GM12878 (cell line): ENCODE results near the gene CLK4. TPM values are rescaled to one million over a fixed set of nuclear protein-coding genes. Genes with fewer than 3 reads are reported as not detected.

Source experiments
- ATAC-seq: fragments of 200-7000 bp; cut with Tn5 transposase; 3 replicates; pipeline ENCODE4 v1.9.1; 2020; ENCODE audit warnings: mild to moderate bottlenecking, moderate library complexity
- BruUV-seq: library from RNA; stranded (reverse); fragments of 400-500 nt; replicated peaks from 2 replicates; lab custom pipeline; 2021; lab: Mats Ljungman, UMichigan
- CTCF ChIA-PET: fragments of 300-600 bp; sonication (Branson Sonifier 250); formaldehyde crosslinking; extraction: SDS; loops from one replicate; lab custom pipeline; 2021; ENCODE audit warnings: inconsistent platforms; lab: Yijun Ruan, JAX
- POLR2A ChIA-PET: fragments of 350-600 bp; formaldehyde crosslinking; extraction: SDS; loops from one replicate; lab custom pipeline; 2021; ENCODE audit warnings: inconsistent platforms; lab: Charles Lee
- RAD21 ChIA-PET: fragments of 300-600 bp; sonication (Branson Sonifier 250); formaldehyde crosslinking; loops from one replicate; lab custom pipeline; 2023; ENCODE audit warnings: antibody characterized with exemption; ENCODE audit not compliant: unreplicated experiment; lab: Charles Lee
- SMC1A ChIA-PET: fragments of 300-600 bp; sonication (Branson Sonifier 250); formaldehyde crosslinking; loops from one replicate; lab custom pipeline; 2023; ENCODE audit not compliant: unreplicated experiment, uncharacterized antibody; lab: Charles Lee
- DNase-seq: peaks from one replicate; pipeline ENCODE4 v3.0.0-alpha.2; 2011; ENCODE audit warnings: low read depth, low spot score
- FAIRE-seq: peaks from 3 replicates; lab custom pipeline; 2011; peaks lifted over from hg19 to GRCh38; lab: Jason Lieb, UNC
- H2AFZ ChIP-seq: 2 replicates; pipeline ENCODE4 v1.6.0; 2011; ENCODE audit warnings: low read depth, low read length, control low read depth; ENCODE audit not compliant: control insufficient read depth
- H3K27ac ChIP-seq: 2 replicates; pipeline ENCODE4 v1.5.1; 2011; ENCODE audit warnings: control low read depth; ENCODE audit not compliant: control insufficient read depth, insufficient read depth
- H3K27me3 ChIP-seq, 2 experiments: replicated peaks in 1 of 2; 2 replicates each; pipeline versions ENCODE4 v1.6.0 to v1.6.1; 2011; ENCODE audit warnings: low read length in 1 of 2; ENCODE audit not compliant: control insufficient read depth in 2 of 2, insufficient read depth in 2 of 2
- H3K36me3 ChIP-seq, 2 experiments: 2 replicates each; pipeline ENCODE4 v1.5.1; 2011; ENCODE audit warnings: low read length in 1 of 2; ENCODE audit not compliant: control insufficient read depth in 2 of 2, insufficient read depth in 2 of 2
- H3K4me1 ChIP-seq: 2 replicates; pipeline ENCODE4 v1.6.1; 2011; ENCODE audit warnings: mild to moderate bottlenecking, low read length, moderate library complexity, mixed read lengths; ENCODE audit not compliant: control insufficient read depth, insufficient read depth
- H3K4me2 ChIP-seq: 2 replicates; pipeline ENCODE4 v1.6.0; 2011; ENCODE audit warnings: control low read depth; ENCODE audit not compliant: control insufficient read depth, insufficient read depth
- H3K4me3 ChIP-seq: fragments of 200-600 bp; sonication (generic); 2 replicates; pipeline ENCODE4 v1.5.1; 2016
- H3K79me2 ChIP-seq: 2 replicates; pipeline ENCODE4 v1.6.0; 2011; ENCODE audit warnings: low read length; ENCODE audit not compliant: control insufficient read depth, insufficient read depth
- H3K9ac ChIP-seq: 2 replicates; pipeline ENCODE4 v1.8.0; 2011; ENCODE audit warnings: low read length, control low read depth, mixed read lengths; ENCODE audit not compliant: control insufficient read depth, insufficient read depth
- H3K9me3 ChIP-seq: replicated peaks from 3 replicates; pipeline ENCODE4 v1.5.1; 2011; ENCODE audit warnings: mild to moderate bottlenecking, low read length; ENCODE audit not compliant: control insufficient read depth, insufficient read depth
- H4K20me1 ChIP-seq: 2 replicates; pipeline ENCODE4 v1.6.0; 2011; ENCODE audit not compliant: control insufficient read depth, insufficient read depth
- ATF7 ChIP-seq: fragments of 450-650 bp; IDR thresholded peaks from 2 replicates; pipeline ENCODE4 v1.6.1; 2016; ENCODE audit warnings: low read depth, mild to moderate bottlenecking
- IKZF1 ChIP-seq: fragments of 450-650 bp; conservative IDR thresholded peaks from 2 replicates; pipeline ENCODE4 v1.6.1; 2017; ENCODE audit warnings: antibody characterized with exemption, mild to moderate bottlenecking
- JUND ChIP-seq: IDR thresholded peaks from 2 replicates; pipeline ENCODE4 v1.6.1; 2012; ENCODE audit warnings: low read depth, mild to moderate bottlenecking, low read length, improper control_type of control experiment, moderate library complexity
- KLF5 ChIP-seq: fragments of 450-650 bp; IDR thresholded peaks from 2 replicates; pipeline ENCODE4 v1.6.1; 2014; ENCODE audit warnings: mild to moderate bottlenecking; ENCODE audit not compliant: partially characterized antibody
- LARP7 ChIP-seq: fragments of 450-650 bp; IDR thresholded peaks from 2 replicates; pipeline ENCODE4 v1.6.1; 2017; ENCODE audit warnings: mild to moderate bottlenecking
- MEF2A ChIP-seq: IDR thresholded peaks from 2 replicates; pipeline ENCODE4 v1.6.1; 2011; ENCODE audit warnings: low read depth, mild to moderate bottlenecking, low read length, moderate library complexity; ENCODE audit not compliant: insufficient read depth
- MTA2 ChIP-seq: fragments of 450-650 bp; IDR thresholded peaks from 2 replicates; pipeline ENCODE4 v1.6.1; 2016; ENCODE audit warnings: low read depth, mild to moderate bottlenecking, moderate library complexity
- MYB ChIP-seq: fragments of 150-350 bp; IDR thresholded peaks from 2 replicates; pipeline ENCODE4 v1.6.1; 2014; ENCODE audit warnings: mild to moderate bottlenecking, low read depth, low read length, borderline replicate concordance
- PML ChIP-seq: IDR thresholded peaks from 2 replicates; pipeline ENCODE4 v1.6.1; 2012; ENCODE audit warnings: low read length, inconsistent platforms
- RUNX3 ChIP-seq: IDR thresholded peaks from 2 replicates; pipeline ENCODE4 v1.6.1; 2012; ENCODE audit warnings: low read length, inconsistent platforms
- YBX1 ChIP-seq: fragments of 450-650 bp; IDR thresholded peaks from 2 replicates; pipeline ENCODE4 v1.6.1; 2016; ENCODE audit warnings: antibody characterized with exemption
- ZZZ3 ChIP-seq: IDR thresholded peaks from 2 replicates; pipeline ENCODE4 v1.6.1; 2011; ENCODE audit warnings: low read depth; ENCODE audit not compliant: control insufficient read depth, insufficient read length
- WGBS: methylation state at CpG from one replicate; pipeline ENCODE4 v1.1.6; 2016; ENCODE audit warnings: low lambda C conversion rate; ENCODE audit not compliant: insufficient replicate concordance, insufficient coverage; ENCODE audit errors: missing lambda C conversion rate; 5-methylcytosine and 5-hydroxymethylcytosine counted together
- in situ Hi-C: fragments of 300-500 bp; cut with MboI; formaldehyde crosslinking; loops from 9 replicates; pipeline ENCODE4 v1.14.3; 2018; ENCODE audit warnings: mixed read lengths
- intact Hi-C: fragments of 100-400 bp; cut with micrococcal nuclease; formaldehyde crosslinking; loops from one replicate; pipeline ENCODE4 v1.14.2; 2022; ENCODE audit not compliant: unreplicated experiment
- polyA plus RNA-seq, 11 experiments: library from polyadenylated mRNA; depleted of rRNA in 4 of 11; unstranded in 6 of 11; stranded (reverse) in 5 of 11; fragments of >200 nt; fragmentation: Nextera tagmentation in 4 of 11; fragmentation: Illumina TruSeq in 1 of 11; extraction: Ambion mirVana in 4 of 11; extraction: Trizol in 1 of 11; gene quantifications; 1 replicate in 1 of 11; 2 replicates in 10 of 11; pipeline versions ENCODE4 v1.2.1 to v1.2.3, GENCODE V29; 2011 to 2016; ENCODE audit warnings: inconsistent platforms in 2 of 11, missing spikeins in 2 of 11, low read depth in 1 of 11
- total RNA-seq, 4 experiments: library from RNA; depleted of rRNA in 3 of 4; stranded (reverse); fragments of >200 nt in 3 of 4; fragmentation: Illumina TruSeq in 1 of 4; extraction: Trizol in 1 of 4; gene quantifications; 2 replicates each; pipeline versions ENCODE4 v1.2.1 to v1.2.3, GENCODE V29; 2013 to 2021
- TF ChIP-seq, protein P1 (sequence below): IDR thresholded peaks from 2 replicates; pipeline ENCODE4 v1.6.1; 2012; ENCODE audit warnings: low read length, inconsistent platforms
- TF ChIP-seq, protein P2 (sequence below): IDR thresholded peaks from 2 replicates; pipeline ENCODE4 v1.6.1; 2011; ENCODE audit warnings: low read depth, mild to moderate bottlenecking, low read length, moderate library complexity, borderline replicate concordance; ENCODE audit errors: extremely low read depth
- TF ChIP-seq, protein P3 (sequence below): IDR thresholded peaks from 2 replicates; pipeline ENCODE4 v1.6.1; 2012; ENCODE audit warnings: low read depth, low read length, improper control_type of control experiment

Gene CLK4
- total and polyA plus RNA-seq, 10 of the 15 experiments (the other 5 are each of a cell fraction or from before 2014, with no cell fraction given) = 13.6 to 47.9 (median 19.1) TPM

DNA sequence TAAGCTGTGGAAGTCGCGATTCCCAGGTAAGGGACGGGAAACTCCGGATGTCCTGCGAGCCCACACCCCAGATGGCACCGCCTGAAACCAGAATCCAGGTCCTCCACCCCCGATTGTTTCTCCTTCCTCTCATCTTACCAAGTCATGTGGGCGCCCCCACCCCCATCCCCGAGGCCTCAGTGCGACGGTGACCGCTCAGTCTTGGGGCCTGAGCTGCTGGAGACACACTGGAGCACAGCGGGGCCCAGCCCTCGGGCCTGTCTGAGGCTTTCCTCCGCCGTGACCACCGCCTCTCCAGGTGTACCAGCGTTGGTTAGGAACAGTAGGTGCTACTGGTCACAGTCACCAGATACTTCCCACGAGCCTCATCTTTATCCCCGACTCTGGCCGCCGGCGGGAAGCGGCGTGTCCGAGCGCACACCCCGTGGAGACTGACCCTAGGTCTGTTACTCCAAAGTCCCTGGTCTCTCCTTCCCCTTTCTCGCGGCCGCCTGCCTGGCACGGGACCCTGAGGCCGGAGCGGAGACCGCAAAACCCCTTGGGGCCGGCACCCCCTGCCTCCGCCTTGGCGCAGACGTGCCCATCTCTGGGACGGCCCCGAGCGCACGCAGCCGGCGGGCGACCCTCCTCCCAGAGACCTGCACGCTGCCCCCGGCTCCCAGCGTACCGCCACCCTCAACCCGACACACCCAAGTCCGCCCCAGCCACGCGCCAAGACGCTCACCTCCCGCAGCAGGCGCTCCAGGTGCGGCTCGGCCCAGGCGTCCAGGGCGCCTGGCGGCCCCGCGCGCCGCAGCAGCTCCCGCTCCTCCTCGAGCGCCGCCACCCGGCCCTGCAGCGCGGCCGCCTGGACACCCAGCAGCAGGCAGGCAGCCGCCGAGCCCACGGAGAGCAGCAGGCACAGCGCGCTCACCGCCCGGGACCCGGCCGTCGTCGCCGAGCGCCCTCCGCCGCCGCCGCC is 37.4 kb downstream of the CLK4 start:
- Histone ChIP-seq H3K36me3 (no peaks in the 10 kb centered on the region), H3K27me3 (peaks cover 3% of the 10 kb centered on the region in 2 experiments; a peak in 1 of 4 replicates), H2AFZ (no peak overlapping the region), H3K4me3 (no peak overlapping the region), H3K9me3 (no peaks in the 10 kb centered on the region; the same call in 2 of the 3 replicates), H3K4me1 (no peaks in the 10 kb centered on the region), H3K79me2 (no peaks in the 10 kb centered on the region), H4K20me1 (no peaks in the 10 kb centered on the region), H3K27ac (no peak overlapping the region), H3K9ac (no peak overlapping the region)
- WGBS = 35% methylated on average over 89 of the region's 91 CpGs
- RAD21 ChIA-PET = no interaction called here
- no peak for FAIRE-seq
- POLR2A ChIA-PET = interaction anchor here (0.5 kb wide), 1 partner anchor 10 kb away, joined by 4 read pairs; no protein-coding TSS in a partner anchor
- DNase-seq = no peak
- no TSS peak for BruUV-seq
- intact Hi-C loops = no loop called here
- no peak for ATAC-seq
- CTCF ChIA-PET = no interaction called here
- in situ Hi-C loops = no loop called here
- TF ChIP-seq MYB (no peak), PML (no peak), JUND (no peak), LARP7 (no peak), IKZF1 (no peak), ATF7 (no peak)
- TF ChIP-seq, all 136 proteins: peak for 0
- no peak overlapping the region for H3K4me2 ChIP-seq
- SMC1A ChIA-PET = no interaction called here

DNA sequence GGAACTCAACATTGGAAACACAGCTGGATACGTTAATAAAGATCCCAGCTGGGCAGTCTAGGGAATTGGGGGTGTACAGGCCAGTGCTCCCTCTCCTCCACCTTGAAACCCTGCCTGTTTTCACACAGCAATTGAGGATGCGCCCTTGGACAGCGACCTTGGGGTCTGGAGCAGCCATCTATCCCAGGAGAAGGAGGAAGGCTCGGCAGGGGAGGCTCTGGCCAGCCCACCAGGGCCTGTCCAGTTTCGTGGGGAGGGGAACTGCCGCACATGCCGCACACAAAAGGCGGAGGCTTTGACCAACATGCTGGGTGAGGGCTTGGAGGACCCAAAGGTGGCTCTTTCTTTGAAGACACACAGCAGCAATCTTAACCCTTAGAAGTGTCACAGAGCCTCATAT is 38.1 kb downstream of the CLK4 start:
- ChIA-PET SMC1A (no interaction called here), POLR2A (interaction anchor here (0.5 kb wide), 1 partner anchor 9 kb away, joined by 4 read pairs; no protein-coding TSS in a partner anchor), RAD21 (no interaction called here), CTCF (no interaction called here)
- H3K4me1 ChIP-seq = no peaks in the 10 kb centered on the region
- no peak for FAIRE-seq
- H2AFZ ChIP-seq = no peak overlapping the region
- no peaks in the 10 kb centered on the region; the same call in 2 of the 3 replicates for H3K9me3 ChIP-seq
- no TSS peak for BruUV-seq
- H3K4me2 ChIP-seq = no peak overlapping the region
- ATAC-seq = no peak
- WGBS = 44% methylated on average over 8 of the region's 8 CpGs
- H3K27ac ChIP-seq = no peak overlapping the region
- no peaks in the 10 kb centered on the region for H3K79me2 ChIP-seq
- DNase-seq = no peak
- no peaks in the 10 kb centered on the region for H4K20me1 ChIP-seq
- peaks cover 3% of the 10 kb centered on the region in 2 experiments; a peak in 1 of 4 replicates for H3K27me3 ChIP-seq
- in situ Hi-C loops (no loop called here), intact Hi-C loops (no loop called here)
- no peak overlapping the region for H3K4me3 ChIP-seq
- H3K9ac ChIP-seq = no peak overlapping the region
- no peaks in the 10 kb centered on the region for H3K36me3 ChIP-seq
- no peak for TF ChIP-seq RUNX3
- no peak for TF ChIP-seq ZZZ3
- no peak for TF ChIP-seq YBX1
- TF ChIP-seq, protein P1, sequence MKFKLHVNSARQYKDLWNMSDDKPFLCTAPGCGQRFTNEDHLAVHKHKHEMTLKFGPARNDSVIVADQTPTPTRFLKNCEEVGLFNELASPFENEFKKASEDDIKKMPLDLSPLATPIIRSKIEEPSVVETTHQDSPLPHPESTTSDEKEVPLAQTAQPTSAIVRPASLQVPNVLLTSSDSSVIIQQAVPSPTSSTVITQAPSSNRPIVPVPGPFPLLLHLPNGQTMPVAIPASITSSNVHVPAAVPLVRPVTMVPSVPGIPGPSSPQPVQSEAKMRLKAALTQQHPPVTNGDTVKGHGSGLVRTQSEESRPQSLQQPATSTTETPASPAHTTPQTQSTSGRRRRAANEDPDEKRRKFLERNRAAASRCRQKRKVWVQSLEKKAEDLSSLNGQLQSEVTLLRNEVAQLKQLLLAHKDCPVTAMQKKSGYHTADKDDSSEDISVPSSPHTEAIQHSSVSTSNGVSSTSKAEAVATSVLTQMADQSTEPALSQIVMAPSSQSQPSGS = no peak
- TF ChIP-seq MEF2A = no peak
- TF ChIP-seq, protein P2, sequence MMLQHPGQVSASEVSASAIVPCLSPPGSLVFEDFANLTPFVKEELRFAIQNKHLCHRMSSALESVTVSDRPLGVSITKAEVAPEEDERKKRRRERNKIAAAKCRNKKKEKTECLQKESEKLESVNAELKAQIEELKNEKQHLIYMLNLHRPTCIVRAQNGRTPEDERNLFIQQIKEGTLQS = no peak
- TF ChIP-seq, protein P3, sequence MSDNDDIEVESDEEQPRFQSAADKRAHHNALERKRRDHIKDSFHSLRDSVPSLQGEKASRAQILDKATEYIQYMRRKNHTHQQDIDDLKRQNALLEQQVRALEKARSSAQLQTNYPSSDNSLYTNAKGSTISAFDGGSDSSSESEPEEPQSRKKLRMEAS = no peak
- TF ChIP-seq KLF5 = no peak
- no peak for TF ChIP-seq MTA2
